Islet precursor cell (in vitro differentiated cells): ENCODE measurements around the gene SLC24A3.
A peak's percentile ranks its signal among the peaks of the same experiment; 100 is the strongest.
"Not testable (repeated sequence)": the region's sequence is repeated elsewhere in the genome, so short reads cannot be mapped to it uniquely, and the experiment has no call there.

Experiments
- DNase-seq: peaks from one replicate; pipeline ENCODE4 v3.0.0-alpha.2; 2018

Gene SLC24A3

GRCh38 chr20:19602675-19603375 lies 390.4 kb downstream of the SLC24A3 start:
- no peak for DNase-seq

GRCh38 chr20:19603376-19603750 lies 390.9 kb downstream of the SLC24A3 start:
- no peak for DNase-seq

GRCh38 chr20:19605786-19606485 lies 393.5 kb downstream of the SLC24A3 start:
- no peak for DNase-seq

GRCh38 chr20:19609642-19610223 lies 397.3 kb downstream of the SLC24A3 start:
- no peak for DNase-seq

- DNase-seq = no peak
Observed at GRCh38 chr20:19615629-19616028, 403.2 kb downstream of the SLC24A3 start.

GRCh38 chr20:19616081-19616480 lies 403.6 kb downstream of the SLC24A3 start:
- no peak for DNase-seq

GRCh38 chr20:19616620-19617019 lies 404.2 kb downstream of the SLC24A3 start:
- DNase-seq = no peak

GRCh38 chr20:19617256-19617655 lies 404.8 kb downstream of the SLC24A3 start:
- DNase-seq = no peak

GRCh38 chr20:19618711-19619110 lies 406.3 kb downstream of the SLC24A3 start:
- DNase-seq = no peak

GRCh38 chr20:19619904-19620430 lies 407.5 kb downstream of the SLC24A3 start:
- DNase-seq = no peak

- no peak for DNase-seq
Observed at GRCh38 chr20:19620446-19620845, 408.0 kb downstream of the SLC24A3 start.

- DNase-seq = no peak
Observed at GRCh38 chr20:19621072-19621471, 408.6 kb downstream of the SLC24A3 start.

- no peak for DNase-seq
Observed at GRCh38 chr20:19624221-19624965, 412.0 kb downstream of the SLC24A3 start.

GRCh38 chr20:19625426-19625825 lies 413.0 kb downstream of the SLC24A3 start:
- no peak for DNase-seq

- no peak for DNase-seq
Observed at GRCh38 chr20:19626896-19627295, 414.5 kb downstream of the SLC24A3 start.

- DNase-seq = peak; percentile 88
Observed at GRCh38 chr20:19628570-19629134, 416.2 kb downstream of the SLC24A3 start.

- no peak for DNase-seq
Observed at GRCh38 chr20:19631410-19631809, 419.0 kb downstream of the SLC24A3 start.

GRCh38 chr20:19633985-19634384 lies 421.5 kb downstream of the SLC24A3 start:
- no peak for DNase-seq

- not testable (repeated sequence) for DNase-seq
Observed at GRCh38 chr20:19639471-19640045, 427.1 kb downstream of the SLC24A3 start.

GRCh38 chr20:19642860-19643259 lies 430.4 kb downstream of the SLC24A3 start:
- no peak for DNase-seq

GRCh38 chr20:19644085-19644484 lies 431.6 kb downstream of the SLC24A3 start:
- no peak for DNase-seq

- no peak for DNase-seq
Observed at GRCh38 chr20:19646963-19647362, 434.5 kb downstream of the SLC24A3 start.
